Smooth muscle cell (in vitro differentiated cells): ENCODE results near the gene SFMBT1. TPM values are rescaled to one million over a fixed set of nuclear protein-coding genes. Genes with fewer than 3 reads are reported as not detected.

Source experiments
- DNase-seq: peaks from one replicate; lab custom pipeline; 2025; ENCODE audit not compliant: unreplicated experiment; lab: John Stamatoyannopoulos, UW
- H2AFZ ChIP-seq: fragments of 200-600 bp; sonication (generic); 2 replicates; pipeline ENCODE4 v1.6.0; 2016; ENCODE audit warnings: antibody characterized with exemption, low read depth, mild to moderate bottlenecking
- H3F3A ChIP-seq: fragments of 200-600 bp; sonication (generic); 2 replicates; pipeline ENCODE4 v1.6.0; 2017; ENCODE audit warnings: antibody characterized with exemption, low read depth
- H3K27ac ChIP-seq: fragments of 200-600 bp; sonication (generic); 2 replicates; pipeline ENCODE4 v1.5.1; 2016; ENCODE audit warnings: low read depth, mild to moderate bottlenecking
- H3K27me3 ChIP-seq: fragments of 200-600 bp; sonication (generic); 2 replicates; pipeline ENCODE4 v1.6.1; 2016; ENCODE audit warnings: low read depth, mild to moderate bottlenecking
- H3K36me3 ChIP-seq: fragments of 200-600 bp; sonication (generic); 2 replicates; pipeline ENCODE4 v1.5.1; 2016; ENCODE audit warnings: low read depth
- H3K4me1 ChIP-seq: fragments of 200-600 bp; sonication (generic); 2 replicates; pipeline ENCODE4 v1.5.1; 2016; ENCODE audit warnings: low read depth
- H3K4me2 ChIP-seq: fragments of 200-600 bp; sonication (generic); 2 replicates; pipeline ENCODE4 v1.6.0; 2016; ENCODE audit warnings: mild to moderate bottlenecking
- H3K4me3 ChIP-seq: fragments of 200-600 bp; sonication (generic); 2 replicates; pipeline ENCODE4 v1.5.1; 2016; ENCODE audit warnings: mild to moderate bottlenecking
- H3K79me2 ChIP-seq: fragments of 200-600 bp; sonication (generic); 2 replicates; pipeline ENCODE4 v1.6.0; 2016; ENCODE audit warnings: low read depth, mild to moderate bottlenecking
- H3K9ac ChIP-seq: fragments of 200-600 bp; sonication (generic); 2 replicates; pipeline ENCODE4 v1.6.0; 2016; ENCODE audit warnings: low read depth
- H3K9me3 ChIP-seq: fragments of 200-600 bp; sonication (generic); replicated peaks from 2 replicates; pipeline ENCODE4 v1.5.1; 2016; ENCODE audit warnings: low read depth
- H4K20me1 ChIP-seq: fragments of 200-600 bp; sonication (generic); 2 replicates; pipeline ENCODE4 v1.6.0; 2016; ENCODE audit warnings: low read depth
- CTCF ChIP-seq: fragments of 200-600 bp; sonication (generic); IDR thresholded peaks from 2 replicates; pipeline ENCODE4 v1.5.1; 2017; ENCODE audit warnings: borderline replicate concordance, mild to moderate bottlenecking, antibody characterized with exemption; ENCODE audit not compliant: insufficient read depth, poor library complexity, severe bottlenecking
- WGBS: methylation state at CpG from one replicate; pipeline ENCODE4 v1.1.7; 2016; ENCODE audit warnings: low lambda C conversion rate; 5-methylcytosine and 5-hydroxymethylcytosine counted together
- polyA plus RNA-seq: library from polyadenylated mRNA; unstranded; fragments of >200 nt; fragmentation: Nextera tagmentation; extraction: Ambion mirVana; gene quantifications from 2 replicates; pipeline ENCODE4 v1.2.1, GENCODE V29; 2016
- total RNA-seq: library from RNA; depleted of rRNA; stranded (reverse); fragments of >200 nt; gene quantifications from 2 replicates; pipeline ENCODE4 v1.2.3, GENCODE V29; 2014

The SFMBT1 gene
- total and polyA plus RNA-seq, 2 experiments from 2014 or later = 1.4 to 2.2 TPM

- no peak for DNase-seq
- H2AFZ ChIP-seq = peak overlapping the region; percentile 92
- no peak for TF ChIP-seq CTCF
- no peaks in the 10 kb centered on the region for H3K36me3 ChIP-seq
- no peaks in the 10 kb centered on the region for H3K9me3 ChIP-seq
- no peaks in the 10 kb centered on the region for H4K20me1 ChIP-seq
- no peaks in the 10 kb centered on the region for H3K27me3 ChIP-seq
- no peak overlapping the region for H3K27ac ChIP-seq
- peak overlapping the region; percentile 92 for H3K4me2 ChIP-seq
- H3K4me3 ChIP-seq = no peak overlapping the region
- 81% methylated on average over 17 of the region's 17 CpGs for WGBS
- H3F3A ChIP-seq = no peaks in the 10 kb centered on the region
- H3K79me2 ChIP-seq = no peaks in the 10 kb centered on the region
- no peak overlapping the region for H3K9ac ChIP-seq
- peaks cover 7% of the 10 kb centered on the region for H3K4me1 ChIP-seq
Observed at GRCh38 chr3:53073553-53074365, 27.9 kb upstream of the SFMBT1 start.

DNA sequence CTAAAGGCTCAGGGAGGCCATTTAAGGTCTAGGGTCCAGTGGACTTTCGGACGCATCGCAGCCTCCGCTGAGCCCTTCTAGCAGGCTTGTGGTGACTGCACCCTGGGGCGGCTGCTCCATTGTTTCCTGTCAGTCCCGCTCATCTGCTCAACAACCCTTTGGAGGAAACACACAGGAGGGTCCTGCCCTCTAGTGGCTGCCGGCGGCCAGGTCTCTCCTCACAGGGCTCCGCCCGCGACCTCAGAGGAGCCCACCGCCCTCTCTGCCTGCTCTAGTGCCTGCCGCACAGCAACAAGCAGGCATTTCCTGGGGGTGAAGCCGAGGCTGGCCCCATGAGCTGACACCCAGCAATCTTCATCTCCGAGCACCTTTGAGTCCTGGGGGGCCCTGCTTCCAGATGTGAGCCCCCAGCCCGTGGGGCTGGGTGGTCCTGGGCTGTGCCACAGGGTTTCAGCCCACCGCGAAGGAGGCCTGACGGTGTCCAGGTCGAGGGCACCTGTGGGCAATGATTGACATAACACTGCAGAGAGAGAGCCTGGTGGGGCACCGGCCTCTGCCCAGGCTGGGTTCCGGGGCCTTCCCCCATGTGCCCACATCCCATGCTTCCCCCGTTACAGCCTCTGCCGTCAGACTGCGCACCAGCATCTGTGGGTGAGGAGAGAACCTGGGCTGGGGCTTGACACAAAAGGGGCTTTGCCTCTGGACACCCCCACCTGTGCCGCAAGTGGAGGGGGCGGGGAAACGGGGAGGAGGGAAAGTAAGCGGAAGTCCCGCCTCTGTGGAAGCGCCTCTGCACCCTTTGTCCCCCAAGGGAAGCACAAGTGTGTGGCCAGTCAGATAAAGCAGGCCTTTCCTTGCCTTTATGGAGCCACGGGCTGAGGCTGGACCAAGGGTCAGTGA lies 27.0 kb upstream of the SFMBT1 start:
- peak; percentile 88 for TF ChIP-seq CTCF
- peak overlapping the region; percentile 49 for H3K4me3 ChIP-seq
- no peak overlapping the region for H3K27ac ChIP-seq

DNA sequence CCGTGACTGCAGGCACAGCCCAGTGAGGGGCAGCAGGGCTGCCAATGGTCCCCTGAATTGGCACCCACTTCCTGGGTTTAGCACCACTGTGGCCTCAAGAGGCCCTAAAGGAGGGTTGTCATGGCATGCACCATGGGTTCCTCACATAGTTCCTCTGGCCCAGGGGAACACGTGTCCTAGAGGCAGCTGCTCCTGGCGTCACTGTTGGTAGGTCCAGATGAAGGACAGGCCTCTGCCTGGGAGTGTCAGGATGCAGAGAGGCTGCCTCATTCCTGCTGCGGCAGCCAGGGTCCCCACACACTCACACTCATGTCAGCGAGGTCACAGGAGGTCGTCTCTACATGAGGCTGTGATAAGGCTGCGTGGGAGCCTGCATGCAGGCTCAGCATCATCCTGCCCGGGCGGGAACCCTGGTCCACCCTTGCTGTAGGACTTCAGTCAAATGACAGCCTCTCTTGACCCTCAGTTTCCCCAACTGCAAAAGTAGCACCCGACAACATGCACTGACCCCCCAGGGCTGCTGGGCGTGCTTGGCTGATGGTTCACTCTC lies 26.1 kb upstream of the SFMBT1 start:
- H2AFZ ChIP-seq = peak overlapping the region; percentile 92
- DNase-seq = no peak
- H3K4me3 ChIP-seq = peak overlapping the region; percentile 49
- H3K4me1 ChIP-seq = peaks cover 7% of the 10 kb centered on the region
- 77% methylated on average over 11 of the region's 11 CpGs for WGBS
- no peaks in the 10 kb centered on the region for H3K27me3 ChIP-seq
- H3F3A ChIP-seq = no peaks in the 10 kb centered on the region
- no peak for TF ChIP-seq CTCF
- H3K36me3 ChIP-seq = no peaks in the 10 kb centered on the region
- H3K79me2 ChIP-seq = no peaks in the 10 kb centered on the region
- no peak overlapping the region for H3K9ac ChIP-seq
- H3K9me3 ChIP-seq = no peaks in the 10 kb centered on the region
- no peaks in the 10 kb centered on the region for H4K20me1 ChIP-seq
- no peak overlapping the region for H3K27ac ChIP-seq
- peak overlapping the region; percentile 92 for H3K4me2 ChIP-seq

More for the DNA sequence above, 27.0 kb upstream of the SFMBT1 start:
- Histone ChIP-seq H3K9me3 (no peaks in the 10 kb centered on the region), H3K4me1 (peaks cover 7% of the 10 kb centered on the region), H3K4me2 (peak overlapping the region; percentile 92), H3K27me3 (no peaks in the 10 kb centered on the region), H3F3A (no peaks in the 10 kb centered on the region), H4K20me1 (no peaks in the 10 kb centered on the region), H3K79me2 (no peaks in the 10 kb centered on the region), H3K36me3 (no peaks in the 10 kb centered on the region), H2AFZ (peak overlapping the region; percentile 92), H3K9ac (no peak overlapping the region)
- WGBS = 21% methylated on average over 28 of the region's 32 CpGs
- peak; percentile 15 for DNase-seq
